ENCODE results near the gene GARNL3. TPM values are rescaled to one million over a fixed set of nuclear protein-coding genes. Genes with fewer than 3 reads are reported as not detected.

The GARNL3 gene
- total RNA-seq, 4 donors from 2014 or later = 12.3 to 78.4 (median 23.7) TPM

DNA sequence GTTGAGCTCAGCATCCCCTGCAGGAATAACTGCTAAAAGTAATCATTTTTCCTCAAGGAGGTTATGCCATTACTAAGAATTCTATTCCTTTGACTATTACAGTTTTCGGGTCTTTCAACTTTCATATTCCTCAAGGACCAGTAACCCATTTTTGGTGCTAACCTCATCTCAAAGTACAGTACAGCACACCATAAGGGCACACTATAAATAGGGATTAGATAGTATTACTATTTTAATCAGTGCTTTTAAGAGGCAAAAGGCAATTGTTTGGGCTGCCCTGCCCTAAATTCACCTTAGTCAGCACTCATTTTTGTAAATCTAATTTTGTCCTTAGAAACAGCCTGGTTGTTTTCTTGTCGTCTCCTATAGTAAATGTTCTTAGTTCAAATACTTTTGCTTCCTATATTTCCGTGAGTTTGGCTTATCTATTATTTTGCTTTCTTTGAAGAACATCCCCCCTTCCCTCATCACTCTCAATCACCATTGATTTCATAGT is 13.6 kb upstream of the GARNL3 start:
- H3K9me3 ChIP-seq = no peaks in the 10 kb centered on the region
- DNase-seq = no peak
- H3K4me3 ChIP-seq = no peak overlapping the region
- no peaks in the 10 kb centered on the region for H3K4me1 ChIP-seq
- no peaks in the 10 kb centered on the region for H3K36me3 ChIP-seq
- no peaks in the 10 kb centered on the region for H3K27me3 ChIP-seq
- H3K27ac ChIP-seq = no peak overlapping the region
- no peak for TF ChIP-seq POLR2A (IDR thresholded peaks at IDR 0.05)
- TF ChIP-seq, protein P1, sequence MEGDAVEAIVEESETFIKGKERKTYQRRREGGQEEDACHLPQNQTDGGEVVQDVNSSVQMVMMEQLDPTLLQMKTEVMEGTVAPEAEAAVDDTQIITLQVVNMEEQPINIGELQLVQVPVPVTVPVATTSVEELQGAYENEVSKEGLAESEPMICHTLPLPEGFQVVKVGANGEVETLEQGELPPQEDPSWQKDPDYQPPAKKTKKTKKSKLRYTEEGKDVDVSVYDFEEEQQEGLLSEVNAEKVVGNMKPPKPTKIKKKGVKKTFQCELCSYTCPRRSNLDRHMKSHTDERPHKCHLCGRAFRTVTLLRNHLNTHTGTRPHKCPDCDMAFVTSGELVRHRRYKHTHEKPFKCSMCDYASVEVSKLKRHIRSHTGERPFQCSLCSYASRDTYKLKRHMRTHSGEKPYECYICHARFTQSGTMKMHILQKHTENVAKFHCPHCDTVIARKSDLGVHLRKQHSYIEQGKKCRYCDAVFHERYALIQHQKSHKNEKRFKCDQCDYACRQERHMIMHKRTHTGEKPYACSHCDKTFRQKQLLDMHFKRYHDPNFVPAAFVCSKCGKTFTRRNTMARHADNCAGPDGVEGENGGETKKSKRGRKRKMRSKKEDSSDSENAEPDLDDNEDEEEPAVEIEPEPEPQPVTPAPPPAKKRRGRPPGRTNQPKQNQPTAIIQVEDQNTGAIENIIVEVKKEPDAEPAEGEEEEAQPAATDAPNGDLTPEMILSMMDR (IDR thresholded peaks at IDR 0.05) = no peak

DNA sequence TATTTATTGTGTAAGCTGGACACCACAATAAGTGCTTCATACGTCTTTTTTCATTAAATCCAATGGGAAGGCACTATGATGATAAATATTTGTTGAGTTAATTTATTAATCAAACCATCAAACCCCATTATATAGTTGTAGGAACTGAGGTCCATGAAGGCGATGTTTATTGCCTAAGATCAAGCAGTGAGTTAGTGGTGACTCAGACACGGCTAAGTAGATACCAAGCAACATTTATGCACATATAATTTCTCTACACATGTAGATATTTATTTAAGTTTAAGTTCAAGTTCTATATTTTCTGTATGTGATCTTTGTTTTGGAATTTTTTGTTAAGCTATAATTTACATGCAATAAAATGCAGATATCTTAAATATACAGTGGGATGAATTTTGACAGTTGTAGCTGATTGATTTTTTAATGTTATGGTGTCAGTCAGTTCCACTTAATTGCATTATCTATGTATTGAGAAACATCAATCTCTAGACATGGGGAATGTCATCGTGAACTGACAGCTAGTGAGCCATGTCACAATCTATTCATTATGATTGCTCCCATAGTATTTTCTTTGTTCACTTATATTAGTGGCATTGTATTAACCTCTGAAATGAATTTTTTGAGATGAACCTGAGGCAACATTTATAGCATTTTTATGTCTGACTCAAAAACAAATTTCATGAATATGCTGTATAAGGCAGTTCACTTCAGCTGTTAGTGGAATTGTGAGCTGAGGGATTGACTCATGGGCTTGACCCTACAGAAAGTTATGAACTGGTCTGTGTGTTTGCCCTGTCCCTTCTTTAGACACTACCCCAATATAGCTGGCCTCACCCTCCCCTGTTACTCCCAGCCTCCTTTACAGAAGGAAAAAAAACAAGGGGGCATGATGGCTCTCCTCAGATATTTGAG is 11.9 kb upstream of the GARNL3 start:
- H3K4me1 ChIP-seq = no peaks in the 10 kb centered on the region
- H3K27ac ChIP-seq = no peak overlapping the region
- H3K36me3 ChIP-seq = no peaks in the 10 kb centered on the region
- H3K9me3 ChIP-seq = no peaks in the 10 kb centered on the region
- DNase-seq = no peak
- no peak overlapping the region for H3K4me3 ChIP-seq
- TF ChIP-seq POLR2A (IDR thresholded peaks at IDR 0.05) = no peak
- TF ChIP-seq, protein P1 (IDR thresholded peaks at IDR 0.05) = no peak
- no peaks in the 10 kb centered on the region for H3K27me3 ChIP-seq

DNA sequence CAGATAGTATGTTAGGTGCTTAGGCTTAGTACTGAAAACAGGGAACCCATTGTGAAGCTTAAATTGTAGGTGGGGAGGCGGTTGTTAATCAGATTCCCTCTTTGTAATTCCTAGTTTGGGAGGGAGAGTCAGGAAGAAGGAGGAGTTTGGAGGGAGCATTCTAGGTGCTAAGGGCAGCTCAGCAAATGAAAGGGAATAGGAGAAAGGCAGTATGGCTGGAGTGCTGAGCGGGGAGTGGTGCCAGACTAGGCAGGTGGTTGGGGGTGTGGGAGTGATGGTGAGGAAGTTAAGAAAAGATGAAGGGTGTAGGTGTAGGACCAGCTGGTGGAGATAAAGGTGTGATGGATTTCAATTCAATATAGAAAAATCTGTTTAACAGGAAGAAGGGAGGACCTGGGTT is 11.1 kb upstream of the GARNL3 start:
- DNase-seq = no peak
- Histone ChIP-seq H3K36me3 (no peaks in the 10 kb centered on the region), H3K27me3 (no peaks in the 10 kb centered on the region), H3K27ac (no peak overlapping the region), H3K4me1 (no peaks in the 10 kb centered on the region), H3K4me3 (no peak overlapping the region), H3K9me3 (no peaks in the 10 kb centered on the region)
- TF ChIP-seq, protein P1 (IDR thresholded peaks at IDR 0.05) = no peak
- no peak for TF ChIP-seq POLR2A (IDR thresholded peaks at IDR 0.05)

DNA sequence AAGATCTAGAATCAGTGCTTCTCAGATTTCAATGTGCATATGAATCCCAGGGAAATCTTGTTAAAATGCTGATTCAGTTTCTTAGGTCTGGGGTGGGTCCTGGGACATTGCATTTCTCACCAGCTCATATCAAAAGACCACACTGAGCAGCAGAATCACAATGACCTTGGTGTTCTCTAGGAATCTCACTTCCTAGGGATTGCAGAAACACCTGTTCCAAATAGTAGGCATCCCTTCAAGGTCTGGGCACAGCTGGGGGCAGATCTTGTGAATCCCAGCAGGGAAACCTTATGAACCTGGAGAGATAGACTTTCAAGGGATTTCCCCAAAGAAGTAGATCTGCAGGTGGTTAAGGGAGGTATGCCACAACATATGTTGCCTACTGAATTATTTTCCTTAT is 8.9 kb upstream of the GARNL3 start:
- Histone ChIP-seq H3K4me1 (no peaks in the 10 kb centered on the region), H3K27ac (no peak overlapping the region), H3K4me3 (no peak overlapping the region), H3K36me3 (no peaks in the 10 kb centered on the region), H3K27me3 (no peaks in the 10 kb centered on the region), H3K9me3 (no peaks in the 10 kb centered on the region)
- TF ChIP-seq, protein P1 (IDR thresholded peaks at IDR 0.05) = no peak
- TF ChIP-seq POLR2A (IDR thresholded peaks at IDR 0.05) = no peak
- no peak for DNase-seq

DNA sequence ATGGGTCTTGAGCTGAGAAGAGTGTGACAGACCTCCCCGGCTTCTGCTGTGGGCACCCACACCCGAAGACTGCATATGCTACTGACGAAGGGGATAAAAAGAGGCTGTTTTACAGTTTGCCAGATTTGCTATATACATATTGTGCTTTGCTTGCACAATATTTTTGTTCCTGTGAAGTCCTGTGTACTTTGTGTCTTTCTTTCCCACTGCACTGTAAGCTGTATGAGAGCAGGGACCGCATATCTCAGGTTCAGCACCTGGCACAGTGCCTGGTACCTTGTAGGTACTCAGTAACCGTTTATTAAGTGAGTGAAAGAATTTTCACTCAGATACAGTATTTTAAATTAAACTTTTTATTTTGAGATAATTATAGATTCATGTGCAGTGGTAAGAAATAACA is 8.2 kb upstream of the GARNL3 start:
- H3K9me3 ChIP-seq = no peaks in the 10 kb centered on the region
- TF ChIP-seq POLR2A (IDR thresholded peaks at IDR 0.05) = no peak
- TF ChIP-seq, protein P1 (IDR thresholded peaks at IDR 0.05) = no peak
- DNase-seq = no peak

More for the DNA sequence above, 8.2 kb upstream of the GARNL3 start:
- Histone ChIP-seq H3K27me3 (no peaks in the 10 kb centered on the region), H3K4me1 (no peaks in the 10 kb centered on the region), H3K4me3 (no peak overlapping the region), H3K36me3 (no peaks in the 10 kb centered on the region), H3K27ac (no peak overlapping the region)
